GM23338 (cell line): ENCODE measurements around the gene SH3TC2. TPM values are rescaled to one million over a fixed set of nuclear protein-coding genes. Genes with fewer than 3 reads are reported as not detected.

ENCODE experiments used
- ATAC-seq: fragments of 200-7000 bp; cut with Tn5 transposase; 3 replicates; pipeline ENCODE4 v1.9.1; 2020
- DNase-seq: peaks from one replicate; pipeline ENCODE4 v3.0.0-alpha.2; 2015; ENCODE audit warnings: low spot score
- H2AFZ ChIP-seq: fragments of 200-600 bp; sonication (generic); 2 replicates; pipeline ENCODE4 v1.8.0; 2016; ENCODE audit warnings: antibody characterized with exemption, mild to moderate bottlenecking, moderate library complexity
- H3F3A ChIP-seq: fragments of 200-600 bp; sonication (generic); replicated peaks from 2 replicates; pipeline ENCODE4 v1.8.0; 2017; ENCODE audit warnings: antibody characterized with exemption, mixed run types, low read depth
- H3K27ac ChIP-seq: fragments of 200-600 bp; sonication (generic); 2 replicates; pipeline ENCODE4 v1.6.1; 2016; ENCODE audit warnings: low read depth
- H3K27me3 ChIP-seq: fragments of 200-600 bp; sonication (generic); 2 replicates; pipeline ENCODE4 v1.8.0; 2016; ENCODE audit warnings: mild to moderate bottlenecking, mixed run types, moderate library complexity; ENCODE audit not compliant: insufficient read depth
- H3K36me3 ChIP-seq: fragments of 200-600 bp; sonication (generic); 2 replicates; pipeline ENCODE4 v1.8.0; 2016; ENCODE audit warnings: mild to moderate bottlenecking; ENCODE audit not compliant: insufficient read depth
- H3K4me1 ChIP-seq: fragments of 200-600 bp; sonication (generic); 2 replicates; pipeline ENCODE4 v1.8.0; 2016; ENCODE audit warnings: mild to moderate bottlenecking, moderate library complexity; ENCODE audit not compliant: insufficient read depth
- H3K4me2 ChIP-seq: fragments of 200-600 bp; sonication (generic); 2 replicates; pipeline ENCODE4 v1.7.1; 2017; ENCODE audit warnings: mixed run types
- H3K4me3 ChIP-seq: fragments of 200-600 bp; sonication (generic); 2 replicates; pipeline ENCODE4 v1.6.1; 2016; ENCODE audit warnings: mixed run types
- H3K79me2 ChIP-seq: fragments of 200-600 bp; sonication (generic); replicated peaks from 2 replicates; pipeline ENCODE4 v1.8.0; 2017; ENCODE audit warnings: mild to moderate bottlenecking; ENCODE audit not compliant: insufficient read depth
- H3K9me2 ChIP-seq: fragments of 200-600 bp; sonication (generic); 2 replicates; pipeline ENCODE4 v1.8.0; 2017; ENCODE audit not compliant: insufficient read depth
- H4K20me1 ChIP-seq: fragments of 200-600 bp; sonication (generic); replicated peaks from 2 replicates; pipeline ENCODE4 v1.8.0; 2017; ENCODE audit warnings: mild to moderate bottlenecking; ENCODE audit not compliant: insufficient read depth
- H3K27ac Mint-ChIP-seq: 2 replicates; pipeline ENCODE4 v1.8.0; 2020; ENCODE audit warnings: inconsistent platforms, mild to moderate bottlenecking, moderate library complexity, mixed read lengths
- H3K27me3 Mint-ChIP-seq: 3 replicates; pipeline ENCODE4 v1.8.0; 2022; ENCODE audit warnings: low read depth, mild to moderate bottlenecking, moderate library complexity, mixed read lengths, inconsistent platforms; ENCODE audit not compliant: insufficient read depth, poor library complexity
- H3K36me3 Mint-ChIP-seq: 3 replicates; pipeline ENCODE4 v1.8.0; 2021; ENCODE audit warnings: low read depth, mild to moderate bottlenecking, inconsistent platforms, moderate library complexity, mixed read lengths
- H3K4me1 Mint-ChIP-seq: 3 replicates; pipeline ENCODE4 v1.8.0; 2020; ENCODE audit warnings: mild to moderate bottlenecking, inconsistent platforms, mixed read lengths
- H3K4me3 Mint-ChIP-seq: 3 replicates; pipeline ENCODE4 v1.8.0; 2021; ENCODE audit warnings: moderate library complexity, mild to moderate bottlenecking, inconsistent platforms, mixed read lengths
- H3K9me3 Mint-ChIP-seq: 3 replicates; pipeline ENCODE4 v1.8.0; 2020; ENCODE audit warnings: moderate library complexity, mild to moderate bottlenecking, inconsistent platforms, mixed read lengths
- CTCF ChIP-seq, 2 experiments: fragments of 200-600 bp in 1 of 2; sonication (generic) in 1 of 2; conservative IDR thresholded peaks; 2 replicates each; pipeline versions ENCODE4 v1.5.1 to v1.6.1; 2016 to 2017; ENCODE audit warnings: antibody characterized with exemption in 2 of 2, low read depth in 2 of 2, mild to moderate bottlenecking in 2 of 2, moderate library complexity in 1 of 2
- EZH2 ChIP-seq: fragments of 200-600 bp; sonication (generic); IDR thresholded peaks from one replicate; pipeline ENCODE4 v1.8.0; 2017; ENCODE audit warnings: antibody characterized with exemption, mild to moderate bottlenecking, low read depth; ENCODE audit not compliant: unreplicated experiment
- REST ChIP-seq: IDR thresholded peaks from one replicate; pipeline ENCODE4 v1.6.1; 2018; ENCODE audit warnings: antibody characterized with exemption; ENCODE audit not compliant: unreplicated experiment
- ZNF331 ChIP-seq: fragments of 250-450 bp; sonication (Bioruptor Pico); IDR thresholded peaks from 2 replicates; pipeline ENCODE4 v1.5.0; 2020; ENCODE audit warnings: low read depth, mild to moderate bottlenecking, moderate library complexity
- polyA plus RNA-seq: library from polyadenylated mRNA; unstranded; fragments of >200 nt; fragmentation: Nextera tagmentation; extraction: Ambion mirVana; gene quantifications from 2 replicates; pipeline ENCODE4 v1.2.1, GENCODE V29; 2016
- total RNA-seq: library from RNA; depleted of rRNA; stranded (reverse); fragments of >200 nt; shearing (Covaris generic); gene quantifications from 2 replicates; pipeline ENCODE4 v1.2.3, GENCODE V29; 2014
- TF ChIP-seq, protein P1 (sequence below): fragments of 250-450 bp; sonication (Bioruptor Pico); IDR thresholded peaks from 2 replicates; pipeline ENCODE4 v1.5.0; 2020; ENCODE audit warnings: mild to moderate bottlenecking, moderate library complexity

Gene SH3TC2
- total and polyA plus RNA-seq, 2 experiments from 2014 or later: 0.10 to 0.17 TPM

DNA sequence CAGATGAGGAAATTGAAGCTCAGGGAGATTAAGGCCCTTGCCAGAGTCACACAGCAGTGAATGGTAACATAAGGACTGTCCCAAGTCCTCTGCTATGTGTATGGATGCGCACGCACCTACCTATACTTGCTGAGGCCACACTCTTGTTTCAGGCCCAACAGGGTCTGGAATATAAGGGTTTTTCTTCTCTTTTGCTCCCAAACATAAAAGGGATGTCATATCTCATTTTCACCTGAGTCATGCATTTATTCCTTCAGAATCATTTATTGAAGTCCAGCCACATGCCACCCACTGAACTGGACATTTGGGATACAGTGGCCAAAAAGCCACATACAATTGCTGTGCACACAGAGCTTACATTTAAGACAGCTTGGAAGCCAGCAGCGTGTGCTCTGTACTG, 92.0 kb downstream of the SH3TC2 start:
- Histone ChIP-seq H4K20me1 (0 out of 2 replicates have a peak, but pooled peaks cover 3% of the 10 kb centered on the region), H3K27ac (no peak overlapping the region), H3K79me2 (no peaks in the 10 kb centered on the region), H3K4me1 (peaks cover 9% of the 10 kb centered on the region), H2AFZ (no peak overlapping the region), H3F3A (no peaks in the 10 kb centered on the region), H3K9me2 (no peaks in the 10 kb centered on the region), H3K36me3 (no peaks in the 10 kb centered on the region), H3K27me3 (no peaks in the 10 kb centered on the region), H3K4me3 (no peak overlapping the region), H3K4me2 (no peak overlapping the region)
- no peaks in the 10 kb centered on the region for H3K9me3 Mint-ChIP-seq
- H3K4me3 Mint-ChIP-seq: no peak overlapping the region
- H3K27me3 Mint-ChIP-seq: peaks cover 2% of the 10 kb centered on the region
- no peaks in the 10 kb centered on the region for H3K36me3 Mint-ChIP-seq
- DNase-seq: no peak
- TF ChIP-seq, protein P1, sequence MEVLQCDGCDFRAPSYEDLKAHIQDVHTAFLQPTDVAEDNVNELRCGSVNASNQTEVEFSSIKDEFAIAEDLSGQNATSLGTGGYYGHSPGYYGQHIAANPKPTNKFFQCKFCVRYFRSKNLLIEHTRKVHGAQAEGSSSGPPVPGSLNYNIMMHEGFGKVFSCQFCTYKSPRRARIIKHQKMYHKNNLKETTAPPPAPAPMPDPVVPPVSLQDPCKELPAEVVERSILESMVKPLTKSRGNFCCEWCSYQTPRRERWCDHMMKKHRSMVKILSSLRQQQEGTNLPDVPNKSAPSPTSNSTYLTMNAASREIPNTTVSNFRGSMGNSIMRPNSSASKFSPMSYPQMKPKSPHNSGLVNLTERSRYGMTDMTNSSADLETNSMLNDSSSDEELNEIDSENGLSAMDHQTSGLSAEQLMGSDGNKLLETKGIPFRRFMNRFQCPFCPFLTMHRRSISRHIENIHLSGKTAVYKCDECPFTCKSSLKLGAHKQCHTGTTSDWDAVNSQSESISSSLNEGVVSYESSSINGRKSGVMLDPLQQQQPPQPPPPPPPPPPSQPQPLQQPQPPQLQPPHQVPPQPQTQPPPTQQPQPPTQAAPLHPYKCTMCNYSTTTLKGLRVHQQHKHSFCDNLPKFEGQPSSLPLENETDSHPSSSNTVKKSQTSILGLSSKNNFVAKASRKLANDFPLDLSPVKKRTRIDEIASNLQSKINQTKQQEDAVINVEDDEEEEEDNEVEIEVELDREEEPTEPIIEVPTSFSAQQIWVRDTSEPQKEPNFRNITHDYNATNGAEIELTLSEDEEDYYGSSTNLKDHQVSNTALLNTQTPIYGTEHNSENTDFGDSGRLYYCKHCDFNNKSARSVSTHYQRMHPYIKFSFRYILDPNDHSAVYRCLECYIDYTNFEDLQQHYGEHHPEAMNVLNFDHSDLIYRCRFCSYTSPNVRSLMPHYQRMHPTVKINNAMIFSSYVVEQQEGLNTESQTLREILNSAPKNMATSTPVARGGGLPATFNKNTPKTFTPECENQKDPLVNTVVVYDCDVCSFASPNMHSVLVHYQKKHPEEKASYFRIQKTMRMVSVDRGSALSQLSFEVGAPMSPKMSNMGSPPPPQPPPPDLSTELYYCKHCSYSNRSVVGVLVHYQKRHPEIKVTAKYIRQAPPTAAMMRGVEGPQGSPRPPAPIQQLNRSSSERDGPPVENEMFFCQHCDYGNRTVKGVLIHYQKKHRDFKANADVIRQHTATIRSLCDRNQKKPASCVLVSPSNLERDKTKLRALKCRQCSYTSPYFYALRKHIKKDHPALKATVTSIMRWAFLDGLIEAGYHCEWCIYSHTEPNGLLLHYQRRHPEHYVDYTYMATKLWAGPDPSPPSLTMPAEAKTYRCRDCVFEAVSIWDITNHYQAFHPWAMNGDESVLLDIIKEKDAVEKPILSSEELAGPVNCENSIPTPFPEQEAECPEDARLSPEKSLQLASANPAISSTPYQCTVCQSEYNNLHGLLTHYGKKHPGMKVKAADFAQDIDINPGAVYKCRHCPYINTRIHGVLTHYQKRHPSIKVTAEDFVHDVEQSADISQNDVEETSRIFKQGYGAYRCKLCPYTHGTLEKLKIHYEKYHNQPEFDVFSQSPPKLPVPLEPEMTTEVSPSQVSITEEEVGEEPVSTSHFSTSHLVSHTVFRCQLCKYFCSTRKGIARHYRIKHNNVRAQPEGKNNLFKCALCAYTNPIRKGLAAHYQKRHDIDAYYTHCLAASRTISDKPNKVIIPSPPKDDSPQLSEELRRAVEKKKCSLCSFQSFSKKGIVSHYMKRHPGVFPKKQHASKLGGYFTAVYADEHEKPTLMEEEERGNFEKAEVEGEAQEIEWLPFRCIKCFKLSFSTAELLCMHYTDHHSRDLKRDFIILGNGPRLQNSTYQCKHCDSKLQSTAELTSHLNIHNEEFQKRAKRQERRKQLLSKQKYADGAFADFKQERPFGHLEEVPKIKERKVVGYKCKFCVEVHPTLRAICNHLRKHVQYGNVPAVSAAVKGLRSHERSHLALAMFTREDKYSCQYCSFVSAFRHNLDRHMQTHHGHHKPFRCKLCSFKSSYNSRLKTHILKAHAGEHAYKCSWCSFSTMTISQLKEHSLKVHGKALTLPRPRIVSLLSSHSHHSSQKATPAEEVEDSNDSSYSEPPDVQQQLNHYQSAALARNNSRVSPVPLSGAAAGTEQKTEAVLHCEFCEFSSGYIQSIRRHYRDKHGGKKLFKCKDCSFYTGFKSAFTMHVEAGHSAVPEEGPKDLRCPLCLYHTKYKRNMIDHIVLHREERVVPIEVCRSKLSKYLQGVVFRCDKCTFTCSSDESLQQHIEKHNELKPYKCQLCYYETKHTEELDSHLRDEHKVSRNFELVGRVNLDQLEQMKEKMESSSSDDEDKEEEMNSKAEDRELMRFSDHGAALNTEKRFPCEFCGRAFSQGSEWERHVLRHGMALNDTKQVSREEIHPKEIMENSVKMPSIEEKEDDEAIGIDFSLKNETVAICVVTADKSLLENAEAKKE (CRISPR knock-in tag): no peak
- no peak for TF ChIP-seq REST
- TF ChIP-seq EZH2: no peak
- TF ChIP-seq CTCF (conservative IDR thresholded peaks at IDR 0.05; ENCODE audit: low read depth in 2 of 2): no peak
- no peak for TF ChIP-seq ZNF331
- H3K4me1 Mint-ChIP-seq: peaks cover 19% of the 10 kb centered on the region
- H3K27ac Mint-ChIP-seq: no peak overlapping the region
- ATAC-seq: no peak
